Measurements from ENCODE around the gene RIT2.

RIT2 gene

GRCh38 chr18:43130716-43131260, 15.3 kb upstream of the RIT2 start:
- Histone ChIP-seq H3K9me3 (ENCODE audit: control insufficient read depth, insufficient read depth, low read depth, low read length) (no peaks in the 10 kb centered on the region), H3K4me1 (ENCODE audit: control insufficient read depth, insufficient read depth, low read length) (no peaks in the 10 kb centered on the region), H3K36me3 (ENCODE audit: control insufficient read depth in 2 of 2, insufficient read depth in 1 of 2, low read length in 2 of 2) (no peaks in the 10 kb centered on the region), H3K4me3 (ENCODE audit: low read depth, low read length) (no peak overlapping the region), H3K27ac (ENCODE audit: extremely low read depth, low read depth, low read length) (no peak overlapping the region)
- no peak for TF ChIP-seq ZNF354C (tag by site-specific recombination; IDR thresholded peaks at IDR 0.05; ENCODE audit: borderline replicate concordance, low read depth)
- no peak for TF ChIP-seq ZNF701 (tag by site-specific recombination; IDR thresholded peaks at IDR 0.05)
- TF ChIP-seq ZNF274 (IDR thresholded peaks at IDR 0.05; ENCODE audit: low read length): no peak
- TF ChIP-seq ZNF274 (tag by site-specific recombination; IDR thresholded peaks at IDR 0.05; ENCODE audit: borderline replicate concordance): no peak
- ChIA-PET CTCF (interaction anchor here (0.7 to 1.2 kb wide), 3 partner anchors 259 to 1137 kb away, joined by 3 to 5 read pairs (median 4); no protein-coding TSS in a partner anchor), POLR2A (no interaction called here)

DNA sequence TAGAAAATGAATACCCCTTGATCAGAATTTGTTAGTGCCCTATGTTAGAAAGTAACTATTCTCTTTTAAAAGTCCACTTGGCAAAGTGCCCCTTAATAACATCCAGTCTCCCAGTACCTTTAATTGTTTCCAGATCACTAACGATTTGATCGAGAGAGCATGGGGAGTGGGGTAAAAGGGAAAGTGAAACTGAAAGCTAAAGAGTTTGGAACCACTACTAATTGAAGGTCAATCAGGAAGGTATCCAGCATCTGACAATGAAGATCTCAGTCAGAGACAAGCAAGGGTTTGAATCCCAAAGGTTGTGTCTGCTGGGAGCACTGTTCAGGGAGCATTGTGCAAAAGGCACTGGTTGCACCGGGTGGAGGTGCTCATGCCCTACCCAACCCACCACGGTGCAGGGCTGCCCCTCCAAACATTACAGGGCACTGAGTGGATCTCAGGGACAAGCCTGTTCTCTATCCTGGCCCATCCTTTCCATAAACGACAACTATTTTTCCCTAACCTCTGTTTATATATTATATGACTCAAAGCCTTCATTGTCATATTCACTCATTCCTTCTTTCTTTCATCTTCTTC, 14.6 kb upstream of the RIT2 start:
- Histone ChIP-seq H3K27ac (ENCODE audit: extremely low read depth, low read depth, low read length) (no peak overlapping the region), H3K4me1 (ENCODE audit: control insufficient read depth, insufficient read depth, low read length) (no peaks in the 10 kb centered on the region), H3K9me3 (ENCODE audit: control insufficient read depth, insufficient read depth, low read depth, low read length) (no peaks in the 10 kb centered on the region), H3K36me3 (ENCODE audit: control insufficient read depth in 2 of 2, insufficient read depth in 1 of 2, low read length in 2 of 2) (no peaks in the 10 kb centered on the region), H3K4me3 (ENCODE audit: low read depth, low read length) (no peak overlapping the region)
- CTCF ChIA-PET: interaction anchor here (0.6 to 0.7 kb wide), 2 partner anchors 19 to 1136 kb away, joined by 4 read pairs; no protein-coding TSS in a partner anchor
- POLR2A ChIA-PET: no interaction called here
- 0 out of 2 replicates have a peak, but pooled peaks have one; percentile 6 for TF ChIP-seq PRDM1 (tag by site-specific recombination; IDR thresholded peaks at IDR 0.05)
- TF ChIP-seq ZNF239 (tag by site-specific recombination; IDR thresholded peaks at IDR 0.05): no peak
- TF ChIP-seq ZBTB17 (tag by site-specific recombination; IDR thresholded peaks at IDR 0.05): peak; percentile 54
- no peak for TF ChIP-seq ZNF639 (tag by site-specific recombination; IDR thresholded peaks at IDR 0.05)

DNA sequence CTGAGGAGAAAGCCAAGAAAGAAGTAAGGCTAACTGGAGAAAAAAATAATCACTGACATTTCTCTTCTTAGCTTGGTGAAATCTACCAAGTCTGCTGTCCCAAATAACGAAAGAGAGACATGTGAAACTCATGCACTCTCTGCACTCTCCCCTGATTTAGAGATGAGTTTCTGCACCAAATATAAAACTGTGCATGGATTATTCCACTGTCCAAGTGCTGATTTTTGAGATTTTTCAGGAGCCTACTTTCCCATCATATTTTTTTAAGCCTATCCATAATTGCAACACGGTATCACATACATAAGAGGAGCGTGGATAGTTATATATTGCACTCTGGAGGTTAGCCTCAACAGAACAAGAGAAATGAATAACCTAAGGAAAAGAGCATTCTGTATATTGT, 10.0 kb upstream of the RIT2 start:
- CTCF ChIA-PET: interaction anchor here (0.6 to 0.8 kb wide), 2 partner anchors 146 to 495 kb away, joined by 3 to 5 read pairs; no protein-coding TSS in a partner anchor
- POLR2A ChIA-PET: no interaction called here

GRCh38 chr18:43122955-43123354, 7.5 kb upstream of the RIT2 start:
- Histone ChIP-seq H3K9me3 (ENCODE audit: control insufficient read depth, insufficient read depth, low read depth, low read length) (no peaks in the 10 kb centered on the region), H3K27ac (ENCODE audit: extremely low read depth, low read depth, low read length) (no peak overlapping the region), H3K4me1 (ENCODE audit: control insufficient read depth, insufficient read depth, low read length) (no peaks in the 10 kb centered on the region), H3K36me3 (ENCODE audit: control insufficient read depth in 2 of 2, insufficient read depth in 1 of 2, low read length in 2 of 2) (no peaks in the 10 kb centered on the region), H3K4me3 (ENCODE audit: low read depth, low read length) (no peak overlapping the region)
- ChIA-PET POLR2A (no interaction called here), CTCF (interaction anchor here (0.6 kb wide), 1 partner anchor 147 kb away, joined by 3 read pairs; no protein-coding TSS in a partner anchor)
- TF ChIP-seq ZNF626 (tag by site-specific recombination; IDR thresholded peaks at IDR 0.05): no peak
- no peak for TF ChIP-seq PRDM1 (tag by site-specific recombination; IDR thresholded peaks at IDR 0.05)
- TF ChIP-seq GLI2 (tag by site-specific recombination; IDR thresholded peaks at IDR 0.05; ENCODE audit: borderline replicate concordance, low read depth): no peak
- no peak for TF ChIP-seq ZNF658 (tag by site-specific recombination; IDR thresholded peaks at IDR 0.05)
- TF ChIP-seq ZNF366 (tag by site-specific recombination; conservative IDR thresholded peaks at IDR 0.05): no peak
- TF ChIP-seq ZNF112 (tag by site-specific recombination; IDR thresholded peaks at IDR 0.05): no peak
- TF ChIP-seq ATF2 (tag by site-specific recombination; IDR thresholded peaks at IDR 0.05; ENCODE audit: low read depth): no peak
- no peak for TF ChIP-seq ZBTB49 (tag by site-specific recombination; IDR thresholded peaks at IDR 0.05; ENCODE audit: low read depth)

More for the DNA sequence above, 10.0 kb upstream of the RIT2 start:
- no peak overlapping the region for H3K27ac ChIP-seq (ENCODE audit: extremely low read depth, low read depth, low read length)
- no peaks in the 10 kb centered on the region for H3K4me1 ChIP-seq (ENCODE audit: control insufficient read depth, insufficient read depth, low read length)
- H3K36me3 ChIP-seq (ENCODE audit: control insufficient read depth in 2 of 2, insufficient read depth in 1 of 2, low read length in 2 of 2): no peaks in the 10 kb centered on the region
- TF ChIP-seq BCL11A (tag by site-specific recombination; IDR thresholded peaks at IDR 0.05; ENCODE audit: low read depth): no peak
- TF ChIP-seq, protein P1, sequence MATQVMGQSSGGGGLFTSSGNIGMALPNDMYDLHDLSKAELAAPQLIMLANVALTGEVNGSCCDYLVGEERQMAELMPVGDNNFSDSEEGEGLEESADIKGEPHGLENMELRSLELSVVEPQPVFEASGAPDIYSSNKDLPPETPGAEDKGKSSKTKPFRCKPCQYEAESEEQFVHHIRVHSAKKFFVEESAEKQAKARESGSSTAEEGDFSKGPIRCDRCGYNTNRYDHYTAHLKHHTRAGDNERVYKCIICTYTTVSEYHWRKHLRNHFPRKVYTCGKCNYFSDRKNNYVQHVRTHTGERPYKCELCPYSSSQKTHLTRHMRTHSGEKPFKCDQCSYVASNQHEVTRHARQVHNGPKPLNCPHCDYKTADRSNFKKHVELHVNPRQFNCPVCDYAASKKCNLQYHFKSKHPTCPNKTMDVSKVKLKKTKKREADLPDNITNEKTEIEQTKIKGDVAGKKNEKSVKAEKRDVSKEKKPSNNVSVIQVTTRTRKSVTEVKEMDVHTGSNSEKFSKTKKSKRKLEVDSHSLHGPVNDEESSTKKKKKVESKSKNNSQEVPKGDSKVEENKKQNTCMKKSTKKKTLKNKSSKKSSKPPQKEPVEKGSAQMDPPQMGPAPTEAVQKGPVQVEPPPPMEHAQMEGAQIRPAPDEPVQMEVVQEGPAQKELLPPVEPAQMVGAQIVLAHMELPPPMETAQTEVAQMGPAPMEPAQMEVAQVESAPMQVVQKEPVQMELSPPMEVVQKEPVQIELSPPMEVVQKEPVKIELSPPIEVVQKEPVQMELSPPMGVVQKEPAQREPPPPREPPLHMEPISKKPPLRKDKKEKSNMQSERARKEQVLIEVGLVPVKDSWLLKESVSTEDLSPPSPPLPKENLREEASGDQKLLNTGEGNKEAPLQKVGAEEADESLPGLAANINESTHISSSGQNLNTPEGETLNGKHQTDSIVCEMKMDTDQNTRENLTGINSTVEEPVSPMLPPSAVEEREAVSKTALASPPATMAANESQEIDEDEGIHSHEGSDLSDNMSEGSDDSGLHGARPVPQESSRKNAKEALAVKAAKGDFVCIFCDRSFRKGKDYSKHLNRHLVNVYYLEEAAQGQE (tag by site-specific recombination; IDR thresholded peaks at IDR 0.05): peak; percentile 42; the same call in 1 of the 2 replicates
- TF ChIP-seq ZNF157 (tag by site-specific recombination; IDR thresholded peaks at IDR 0.05): no peak
- no peaks in the 10 kb centered on the region for H3K9me3 ChIP-seq (ENCODE audit: control insufficient read depth, insufficient read depth, low read depth, low read length)
- no peak overlapping the region for H3K4me3 ChIP-seq (ENCODE audit: low read depth, low read length)
